ENCODE results near the gene TSPAN32.

Gene TSPAN32

DNA sequence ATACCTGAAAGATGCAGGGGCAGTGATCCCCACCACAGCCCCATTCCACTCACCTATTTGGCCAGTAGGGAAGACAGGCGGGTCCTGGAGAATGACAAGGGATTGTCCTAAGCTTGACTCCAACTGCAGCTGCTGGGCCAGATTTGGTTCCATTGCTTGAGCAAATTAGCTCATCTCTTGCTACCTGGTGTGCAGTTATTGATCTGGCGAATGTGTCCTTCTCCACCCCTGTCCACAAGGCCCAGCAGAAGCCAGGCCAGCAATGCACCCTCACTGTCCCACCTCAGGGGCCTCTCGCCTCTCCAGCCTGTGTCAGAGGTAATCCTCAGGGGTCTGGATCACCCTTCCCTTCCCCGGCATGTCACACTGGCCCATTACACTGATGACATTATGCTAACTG lies 23.3 kb downstream of the TSPAN32 start:
- ChIA-PET POLR2A (no interaction called here), CTCF (interaction anchor here (0.9 to 1.5 kb wide), 2 partner anchors 20 to 95 kb away, joined by 3 to 9 read pairs; no protein-coding TSS in a partner anchor)
- no peak for DNase-seq (ENCODE audit: extremely low spot score)
- TF ChIP-seq, protein P1, sequence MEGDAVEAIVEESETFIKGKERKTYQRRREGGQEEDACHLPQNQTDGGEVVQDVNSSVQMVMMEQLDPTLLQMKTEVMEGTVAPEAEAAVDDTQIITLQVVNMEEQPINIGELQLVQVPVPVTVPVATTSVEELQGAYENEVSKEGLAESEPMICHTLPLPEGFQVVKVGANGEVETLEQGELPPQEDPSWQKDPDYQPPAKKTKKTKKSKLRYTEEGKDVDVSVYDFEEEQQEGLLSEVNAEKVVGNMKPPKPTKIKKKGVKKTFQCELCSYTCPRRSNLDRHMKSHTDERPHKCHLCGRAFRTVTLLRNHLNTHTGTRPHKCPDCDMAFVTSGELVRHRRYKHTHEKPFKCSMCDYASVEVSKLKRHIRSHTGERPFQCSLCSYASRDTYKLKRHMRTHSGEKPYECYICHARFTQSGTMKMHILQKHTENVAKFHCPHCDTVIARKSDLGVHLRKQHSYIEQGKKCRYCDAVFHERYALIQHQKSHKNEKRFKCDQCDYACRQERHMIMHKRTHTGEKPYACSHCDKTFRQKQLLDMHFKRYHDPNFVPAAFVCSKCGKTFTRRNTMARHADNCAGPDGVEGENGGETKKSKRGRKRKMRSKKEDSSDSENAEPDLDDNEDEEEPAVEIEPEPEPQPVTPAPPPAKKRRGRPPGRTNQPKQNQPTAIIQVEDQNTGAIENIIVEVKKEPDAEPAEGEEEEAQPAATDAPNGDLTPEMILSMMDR (IDR thresholded peaks at IDR 0.05; ENCODE audit: control extremely low read depth, extremely low read depth, low read depth, missing control alignments), result no peak

DNA sequence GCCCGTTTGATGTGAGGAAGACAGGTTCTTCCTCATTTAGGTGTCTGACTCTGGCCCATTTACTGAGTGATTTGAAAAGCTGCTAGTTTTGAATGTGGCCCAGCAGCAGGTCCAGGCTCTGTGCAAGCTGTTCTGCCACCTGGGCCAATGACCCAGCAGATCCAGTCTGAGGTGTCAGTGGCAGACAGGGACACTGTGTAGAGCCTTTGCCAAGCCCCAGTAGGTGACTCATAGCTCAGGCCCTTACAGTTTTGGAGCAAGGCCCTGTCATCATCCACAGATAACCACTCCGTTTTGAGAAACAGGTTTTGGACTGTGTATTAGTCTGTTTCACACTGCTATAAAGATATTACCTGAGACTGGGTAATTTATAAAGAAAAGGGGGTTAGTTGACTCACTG lies 23.9 kb downstream of the TSPAN32 start:
- POLR2A ChIA-PET, result no interaction called here
- CTCF ChIA-PET, result interaction anchor here (0.9 to 1.5 kb wide), 2 partner anchors 20 to 94 kb away, joined by 3 to 9 read pairs; no protein-coding TSS in a partner anchor
- TF ChIP-seq, protein P1 (IDR thresholded peaks at IDR 0.05; ENCODE audit: control extremely low read depth, extremely low read depth, low read depth, missing control alignments), result no peak
- DNase-seq (ENCODE audit: extremely low spot score), result no peak

DNA sequence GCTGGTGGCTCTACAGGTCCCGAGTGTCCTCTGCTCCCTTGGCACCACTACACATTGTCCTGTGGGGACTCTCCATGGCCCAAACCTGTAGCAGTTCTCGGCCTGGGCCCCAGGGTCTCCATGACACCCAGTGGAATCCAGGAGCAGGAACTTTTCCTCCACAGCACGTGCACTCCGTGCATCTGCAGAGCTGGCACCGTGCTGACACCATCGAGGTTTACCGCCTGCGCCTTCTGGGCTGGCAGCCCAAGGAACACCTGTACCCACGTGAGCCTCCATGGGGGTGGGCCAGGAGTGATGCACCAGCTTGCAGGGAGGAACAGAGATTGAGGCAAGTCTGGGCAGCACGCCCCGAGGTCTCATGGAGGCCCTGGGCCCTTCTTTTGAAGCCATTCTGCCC lies 25.2 kb downstream of the TSPAN32 start:
- POLR2A ChIA-PET, result no interaction called here
- no peak for DNase-seq (ENCODE audit: extremely low spot score)
- TF ChIP-seq, protein P1 (IDR thresholded peaks at IDR 0.05; ENCODE audit: control extremely low read depth, extremely low read depth, low read depth, missing control alignments), result no peak
- CTCF ChIA-PET, result no interaction called here

DNA sequence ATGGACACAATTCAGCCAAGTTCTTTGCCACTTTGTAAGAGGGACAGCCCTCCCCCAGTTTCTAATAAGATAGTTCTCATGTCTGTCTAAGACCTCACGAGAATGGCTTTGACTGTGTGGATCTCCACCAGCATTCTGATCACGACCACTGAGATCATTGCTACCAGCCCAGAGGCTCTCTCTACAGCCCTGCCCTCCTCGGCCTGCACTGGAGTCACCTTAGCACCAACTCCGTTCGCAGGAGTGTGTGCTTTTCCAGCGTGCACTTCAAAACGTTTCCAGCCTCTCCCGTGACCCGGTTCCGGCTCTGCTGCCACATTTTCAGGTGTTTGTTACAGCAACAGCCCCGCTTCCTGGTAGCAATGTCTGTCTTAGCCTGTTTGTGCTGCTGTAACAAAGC lies 26.2 kb downstream of the TSPAN32 start:
- CTCF ChIA-PET, result interaction anchor here (2.0 kb wide), 1 partner anchor 23 kb away, joined by 6 read pairs; no protein-coding TSS in a partner anchor
- TF ChIP-seq, protein P1 (IDR thresholded peaks at IDR 0.05; ENCODE audit: control extremely low read depth, extremely low read depth, low read depth, missing control alignments), result no peak
- POLR2A ChIA-PET, result no interaction called here
- DNase-seq (ENCODE audit: extremely low spot score), result no peak

DNA sequence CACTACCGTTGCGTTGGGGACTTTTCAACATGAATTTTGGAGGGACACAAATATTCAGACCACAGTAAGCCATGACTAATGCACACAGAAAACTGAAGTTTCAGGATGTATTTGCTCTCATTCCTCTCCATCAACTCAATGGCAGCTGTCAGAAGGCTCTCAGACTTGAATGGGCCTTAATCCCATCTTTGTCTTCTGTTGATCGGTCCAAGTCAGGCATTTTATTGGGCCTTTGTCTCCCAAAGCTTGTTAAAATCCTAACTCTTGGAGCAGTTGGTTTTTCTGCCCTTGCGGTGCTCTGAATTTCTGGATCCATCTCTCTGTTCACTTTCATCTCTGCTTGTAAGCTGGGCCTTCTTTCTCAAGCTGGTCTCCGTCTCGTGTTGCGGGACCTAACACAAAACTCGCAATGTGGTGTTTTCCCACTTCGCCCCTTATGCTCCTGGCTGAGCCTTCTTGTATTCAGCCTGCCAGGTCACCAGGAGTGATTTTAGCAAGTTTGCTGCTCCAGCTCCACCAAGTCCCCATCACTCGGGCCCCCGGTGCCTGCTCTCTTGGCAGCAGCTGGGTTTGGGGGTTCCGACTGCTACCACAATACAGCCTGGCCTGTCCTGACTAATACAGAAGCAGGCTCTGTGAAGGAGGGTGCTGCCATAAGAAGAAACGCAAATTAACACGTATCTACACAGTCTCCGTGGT lies 27.0 kb downstream of the TSPAN32 start:
- ChIA-PET CTCF (interaction anchor here (2.0 kb wide), 1 partner anchor 24 kb away, joined by 6 read pairs; no protein-coding TSS in a partner anchor), POLR2A (no interaction called here)
- TF ChIP-seq, protein P1 (IDR thresholded peaks at IDR 0.05; ENCODE audit: control extremely low read depth, extremely low read depth, low read depth, missing control alignments), result no peak
- DNase-seq (ENCODE audit: extremely low spot score), result no peak

DNA sequence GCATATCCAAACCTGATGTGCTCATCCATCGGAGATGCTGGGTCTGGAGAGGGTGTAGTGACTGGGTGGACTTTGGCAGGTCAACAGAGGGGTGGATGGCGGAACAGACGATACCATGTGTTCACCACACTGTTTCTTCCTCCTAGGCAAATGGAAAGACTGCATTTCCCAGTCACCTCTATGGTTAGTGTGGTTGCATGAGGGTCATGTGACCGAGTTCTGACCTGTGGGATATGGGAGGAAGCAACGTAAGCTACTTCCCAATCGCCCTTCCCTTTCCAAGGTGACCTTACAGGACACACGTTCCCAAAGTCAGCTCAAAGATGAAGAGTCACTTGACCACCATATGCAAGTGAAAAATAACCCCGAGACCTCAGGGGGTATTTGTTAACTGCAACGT lies 27.7 kb downstream of the TSPAN32 start:
- TF ChIP-seq, protein P1 (IDR thresholded peaks at IDR 0.05; ENCODE audit: control extremely low read depth, extremely low read depth, low read depth, missing control alignments), result no peak
- CTCF ChIA-PET, result interaction anchor here (2.0 kb wide), 1 partner anchor 25 kb away, joined by 6 read pairs; no protein-coding TSS in a partner anchor

More for the DNA sequence above, 27.7 kb downstream of the TSPAN32 start:
- POLR2A ChIA-PET, result no interaction called here
- no peak for DNase-seq (ENCODE audit: extremely low spot score)

All from GM10248 (cell line).